GM21423 (cell line): Measurements from ENCODE around the gene BLNK.
A peak's percentile ranks its signal among the peaks of the same experiment; 100 is the strongest.

ENCODE experiments used
- ATAC-seq: cut with Tn5 transposase; IDR thresholded peaks from one replicate; pipeline ENCODE4 v1.9.1; 2021; ENCODE audit warnings: mild to moderate bottlenecking, moderate library complexity; ENCODE audit not compliant: unreplicated experiment

Gene BLNK

GRCh38 chr10:96289218-96289910, 18.0 kb upstream of the BLNK start:
- no peak for ATAC-seq

- peak; percentile 58 for ATAC-seq
Observed at GRCh38 chr10:96288151-96288621, 16.8 kb upstream of the BLNK start.

- peak; percentile 67 for ATAC-seq
Observed at GRCh38 chr10:96287392-96288105, 16.2 kb upstream of the BLNK start.

DNA sequence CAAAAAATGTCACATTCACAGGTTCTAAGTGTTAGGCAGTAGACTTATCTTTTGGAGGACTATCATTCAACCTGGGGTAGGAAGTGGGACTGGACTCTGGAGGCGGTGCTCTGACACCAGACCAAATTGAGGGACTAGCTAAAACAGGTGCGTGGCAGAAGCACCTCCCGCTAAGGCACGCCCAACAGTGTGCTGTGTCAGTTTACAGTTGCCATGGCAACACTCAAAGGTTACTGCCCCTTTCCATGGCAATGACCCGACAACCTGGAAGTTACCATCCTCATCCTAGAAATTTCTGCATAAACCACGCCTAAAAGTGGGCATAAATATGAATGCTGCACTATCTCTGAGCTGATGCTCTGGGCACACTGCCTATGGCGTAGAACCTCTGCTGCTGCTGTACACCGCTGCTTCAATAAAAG, 14.0 kb upstream of the BLNK start:
- no peak for ATAC-seq

DNA sequence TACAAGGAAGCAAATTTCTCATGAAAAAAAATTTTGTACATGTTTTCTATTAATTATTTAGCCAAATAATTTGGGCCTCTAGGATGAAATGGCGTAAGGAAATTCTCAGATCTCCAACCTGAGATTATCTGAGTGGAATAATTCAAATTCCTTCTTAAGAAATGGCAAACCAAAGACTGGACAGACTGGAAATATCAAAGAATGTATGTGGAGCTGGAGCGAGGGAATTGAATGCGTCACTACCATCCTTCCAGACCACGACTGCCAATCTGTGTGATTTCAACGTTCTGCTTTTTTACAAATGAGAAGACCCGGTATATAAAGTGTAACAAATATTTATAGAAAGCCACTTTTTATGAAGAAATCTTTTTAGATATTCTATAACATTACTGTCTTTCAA, 12.4 kb upstream of the BLNK start:
- ATAC-seq = no peak

DNA sequence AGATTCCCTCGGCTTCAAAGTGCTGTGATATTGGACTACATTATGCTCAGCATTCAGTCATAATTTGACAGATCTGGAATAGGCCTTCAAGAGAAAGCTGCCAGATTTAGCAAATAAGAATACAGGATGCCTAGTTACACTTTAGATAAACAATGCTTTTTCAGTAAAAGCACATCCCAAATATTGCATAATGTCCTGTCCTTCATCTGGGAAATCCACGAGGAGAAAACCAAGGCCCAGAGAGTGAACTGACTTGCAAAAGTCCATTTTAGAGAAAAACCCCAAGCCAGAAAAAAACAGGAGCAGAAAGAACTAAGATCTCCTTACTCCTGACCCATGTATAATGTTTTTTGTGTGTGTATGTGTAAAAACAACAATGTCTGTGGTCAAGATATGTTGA, 12.0 kb upstream of the BLNK start:
- no peak for ATAC-seq

DNA sequence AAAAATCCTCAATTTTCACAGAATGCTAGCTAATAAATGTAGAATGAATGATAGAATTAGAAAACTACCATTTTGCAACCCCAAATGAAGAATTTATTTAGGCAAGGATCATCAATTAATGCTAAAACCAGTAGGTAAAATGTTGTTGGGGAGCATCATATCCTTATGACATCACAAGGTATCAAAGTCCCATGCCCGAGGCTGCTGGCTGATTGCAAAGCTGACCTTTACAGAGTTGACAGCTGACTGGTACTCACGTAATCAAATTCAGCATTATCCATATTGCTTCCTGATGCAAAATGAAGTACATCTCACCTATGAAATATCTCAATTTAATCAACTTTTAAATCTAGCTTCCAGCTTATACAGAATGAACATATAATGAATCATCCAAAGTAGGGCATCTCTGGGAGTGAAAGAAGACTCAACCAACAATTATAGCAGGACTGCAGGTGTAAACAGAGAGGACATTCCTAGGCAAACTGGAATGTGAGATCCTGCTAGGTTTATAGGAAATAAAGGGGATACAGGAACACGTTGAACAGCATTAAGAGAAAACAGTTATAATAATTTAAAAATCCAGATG, 10.2 kb upstream of the BLNK start:
- ATAC-seq = no peak

DNA sequence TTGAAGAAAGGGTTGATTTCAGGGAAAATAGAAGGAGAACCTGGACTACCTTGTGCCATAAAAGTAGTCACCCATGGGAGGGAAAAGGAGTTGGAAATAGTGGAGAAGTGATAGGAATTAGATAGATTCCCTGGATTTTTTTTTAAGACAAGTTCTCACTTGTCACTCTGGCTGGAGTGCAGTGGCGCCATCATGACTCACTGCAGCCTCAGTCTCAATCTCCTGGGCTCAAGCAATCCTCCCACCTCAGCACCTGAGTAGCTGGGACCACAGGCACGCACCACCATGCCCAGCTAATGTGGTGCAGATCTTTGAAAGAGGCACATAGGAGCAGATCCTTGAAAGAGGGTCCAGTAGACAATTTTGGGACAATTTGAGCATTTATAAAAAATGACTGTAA, 9.5 kb upstream of the BLNK start:
- ATAC-seq = no peak

DNA sequence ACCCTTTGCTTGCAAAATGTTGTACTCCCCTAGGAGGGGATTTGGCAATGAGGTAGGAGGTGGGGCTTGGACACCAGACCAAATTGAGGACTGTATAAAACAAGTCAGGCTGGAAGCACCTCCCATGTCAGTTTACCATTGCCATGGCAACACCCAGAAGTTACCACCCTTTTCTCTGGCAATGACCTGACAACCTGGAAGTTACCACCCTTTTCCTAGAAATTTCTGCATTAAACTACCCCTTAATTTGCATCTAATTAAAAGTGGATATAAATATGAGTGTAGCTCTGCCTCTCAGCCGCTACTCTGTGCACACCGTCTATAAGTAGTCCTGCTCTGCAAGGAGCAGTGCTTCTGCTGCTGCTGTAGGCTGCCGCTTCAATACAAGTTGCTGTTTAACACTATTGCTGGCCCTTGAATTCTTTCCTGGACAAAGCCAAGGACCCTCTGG, 7.8 kb upstream of the BLNK start:
- ATAC-seq = no peak

GRCh38 chr10:96276831-96277230, 5.5 kb upstream of the BLNK start:
- ATAC-seq = no peak

- no peak for ATAC-seq
Observed at GRCh38 chr10:96276426-96276825, 5.1 kb upstream of the BLNK start.

- ATAC-seq = no peak
Observed at GRCh38 chr10:96275685-96276418, 4.5 kb upstream of the BLNK start.

- ATAC-seq = peak; percentile 2
Observed at GRCh38 chr10:96272316-96273280, 1.2 kb upstream of the BLNK start.

GRCh38 chr10:96270571-96270970, 798 bp downstream of the BLNK start:
- no peak for ATAC-seq

DNA sequence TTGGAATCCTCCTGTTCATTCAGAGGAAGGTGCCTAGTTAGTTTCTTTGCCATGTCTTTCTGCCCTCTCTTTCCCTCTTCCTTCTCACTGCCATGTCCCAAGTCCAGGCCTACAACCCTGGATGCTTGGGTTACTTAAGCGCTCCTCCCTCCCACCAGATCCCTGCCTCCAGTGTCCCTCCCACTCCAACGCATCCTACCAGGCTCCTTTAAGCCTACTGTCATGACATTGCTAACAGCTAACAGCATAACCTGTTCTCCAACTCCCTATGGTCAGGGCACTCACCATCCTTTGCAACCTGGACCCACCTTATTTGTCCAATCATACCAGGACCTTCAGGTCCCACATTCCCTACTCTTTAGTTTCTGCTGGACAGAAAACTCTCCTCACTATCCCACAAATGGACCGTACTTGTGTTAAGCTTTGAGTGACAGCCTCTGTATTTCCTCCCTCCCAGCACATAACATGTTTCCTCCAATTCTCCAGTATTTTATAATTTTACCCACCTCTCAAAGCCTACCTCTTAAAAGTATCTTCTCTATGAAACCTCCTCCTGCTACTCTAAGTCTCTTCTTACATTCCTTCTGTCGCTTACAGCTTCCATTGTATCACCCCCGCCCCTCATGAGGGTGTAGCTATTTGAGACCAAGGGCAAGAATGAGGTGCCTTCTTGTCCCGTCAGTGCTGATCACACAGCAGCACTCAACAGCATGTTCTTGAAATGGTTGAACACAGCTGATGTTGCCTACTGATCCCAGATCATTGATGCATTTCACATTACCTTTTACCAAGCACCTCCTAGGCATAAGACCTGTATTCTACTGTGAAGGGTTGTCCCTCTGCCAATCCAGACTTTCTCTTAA, 1.7 kb downstream of the BLNK start:
- ATAC-seq = no peak

DNA sequence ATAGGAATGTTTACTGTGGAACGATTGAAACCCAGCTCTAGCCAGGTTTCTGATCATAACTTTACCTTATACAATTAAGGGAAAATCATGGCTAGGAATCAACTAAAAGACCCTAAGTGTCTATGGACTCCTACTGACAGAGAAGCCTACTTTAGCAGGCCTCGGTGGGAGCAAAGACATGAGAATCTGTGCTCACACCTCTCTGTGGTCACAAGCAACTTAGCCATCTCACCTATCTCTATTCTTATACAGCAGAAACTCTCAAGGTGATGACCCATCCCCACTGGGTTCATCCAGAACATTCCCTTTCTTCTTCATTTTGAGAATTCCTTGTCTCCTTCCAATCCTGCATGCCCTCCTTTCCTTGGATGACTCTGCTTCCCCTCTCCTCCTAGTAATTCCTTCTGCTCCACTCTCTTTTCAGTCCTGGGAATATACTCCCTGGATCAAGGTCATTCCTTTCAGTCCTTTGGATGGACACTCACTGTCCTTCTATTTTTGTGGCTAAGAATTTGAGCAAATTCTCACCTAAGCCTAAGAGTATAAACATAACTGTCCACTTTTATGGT, 2.9 kb downstream of the BLNK start:
- no peak for ATAC-seq

- no peak for ATAC-seq
Observed at GRCh38 chr10:96267234-96267705, 4.1 kb downstream of the BLNK start.

DNA sequence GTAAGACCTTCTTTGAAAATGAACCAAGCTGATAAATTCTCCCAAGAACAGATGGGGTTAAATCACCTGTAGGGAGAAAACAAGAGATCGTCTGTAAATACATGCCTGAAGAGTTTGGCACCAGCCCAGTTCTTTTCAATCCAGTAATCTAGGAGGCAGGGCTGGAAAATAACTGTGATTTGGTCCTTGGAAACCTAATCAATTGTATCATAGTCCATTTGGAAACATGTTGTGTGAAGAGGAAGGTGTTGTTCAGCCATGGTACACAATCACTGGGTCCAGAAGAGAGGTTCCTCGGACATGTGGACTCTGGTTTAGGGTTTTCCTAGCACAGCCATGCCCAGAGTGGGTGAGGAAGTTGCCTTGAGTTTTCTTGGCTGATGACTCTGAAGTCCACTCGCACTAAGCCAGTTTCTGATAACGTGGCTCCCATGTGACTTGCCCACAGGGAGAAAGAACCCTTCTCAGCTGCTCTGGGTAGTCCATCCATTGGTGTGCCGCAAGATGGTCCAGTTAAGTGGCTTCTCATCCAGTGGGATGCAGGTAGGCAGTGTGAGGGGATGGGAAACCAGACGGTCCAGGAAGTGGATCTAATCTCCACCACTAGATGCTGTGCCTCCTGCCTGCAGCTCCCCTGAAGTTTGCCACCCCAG, 5.1 kb downstream of the BLNK start:
- no peak for ATAC-seq
